ENCODE data around the gene RPS6KA1. TPM values are rescaled to one million over a fixed set of nuclear protein-coding genes. Genes with fewer than 3 reads are reported as not detected.
A peak's percentile ranks its signal among the peaks of the same experiment; 100 is the strongest.

Gene RPS6KA1
- total and polyA plus RNA-seq, 9 of the 15 experiments (the other 6 are each of a cell fraction or from before 2014, with no cell fraction given), result 2.4 to 61.0 (median 35.5) TPM

DNA sequence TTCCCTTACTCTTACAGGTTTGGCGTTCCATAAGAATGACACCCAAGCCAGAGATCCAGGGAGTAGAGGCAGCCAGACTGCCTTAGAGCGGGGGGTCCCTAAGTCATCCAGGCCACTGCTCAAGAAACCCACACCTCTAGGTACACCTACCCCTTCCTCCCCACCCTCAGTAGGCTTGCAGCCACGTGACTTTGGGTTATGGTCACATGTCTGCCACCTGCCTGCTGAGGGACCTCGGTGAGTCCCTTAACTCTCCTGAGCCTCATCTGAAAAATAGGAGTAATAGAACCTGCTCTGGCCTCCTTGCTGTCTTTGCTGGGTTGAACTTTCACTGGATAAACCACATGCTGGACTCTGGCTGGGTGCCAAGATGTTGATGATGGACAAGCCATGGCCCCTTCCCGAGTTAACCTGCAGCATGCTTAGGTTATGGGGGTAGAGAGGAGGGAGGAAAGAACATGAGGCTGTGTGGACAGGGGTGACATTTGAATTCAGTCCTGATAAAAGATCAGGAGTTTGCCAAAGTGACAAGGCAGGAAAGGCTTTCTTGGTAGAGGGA is 4.5 kb downstream of the RPS6KA1 start (continued):
- TF ChIP-seq, protein P1, sequence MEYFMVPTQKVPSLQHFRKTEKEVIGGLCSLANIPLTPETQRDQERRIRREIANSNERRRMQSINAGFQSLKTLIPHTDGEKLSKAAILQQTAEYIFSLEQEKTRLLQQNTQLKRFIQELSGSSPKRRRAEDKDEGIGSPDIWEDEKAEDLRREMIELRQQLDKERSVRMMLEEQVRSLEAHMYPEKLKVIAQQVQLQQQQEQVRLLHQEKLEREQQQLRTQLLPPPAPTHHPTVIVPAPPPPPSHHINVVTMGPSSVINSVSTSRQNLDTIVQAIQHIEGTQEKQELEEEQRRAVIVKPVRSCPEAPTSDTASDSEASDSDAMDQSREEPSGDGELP (CRISPR knock-in tag; IDR thresholded peaks at IDR 0.05; ENCODE audit: borderline replicate concordance), result 0 out of 2 replicates have a peak, but pooled peaks have one; percentile 12
- TF ChIP-seq KDM2B (CRISPR knock-in tag; IDR thresholded peaks at IDR 0.05), result no peak
- TF ChIP-seq ZNF766 (CRISPR knock-in tag; conservative IDR thresholded peaks at IDR 0.05), result 0 out of 2 replicates have a peak, but pooled peaks have one; percentile 23
- TF ChIP-seq NUFIP1 (IDR thresholded peaks at IDR 0.05; ENCODE audit: partially characterized antibody), result no peak
- TF ChIP-seq TFAM (CRISPR knock-in tag; conservative IDR thresholded peaks at IDR 0.05), result no peak
- no peak for TF ChIP-seq LEF1 (IDR thresholded peaks at IDR 0.05)
- TF ChIP-seq, protein P2, sequence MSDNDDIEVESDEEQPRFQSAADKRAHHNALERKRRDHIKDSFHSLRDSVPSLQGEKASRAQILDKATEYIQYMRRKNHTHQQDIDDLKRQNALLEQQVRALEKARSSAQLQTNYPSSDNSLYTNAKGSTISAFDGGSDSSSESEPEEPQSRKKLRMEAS (CRISPR knock-in tag; IDR thresholded peaks at IDR 0.05), result peak; percentile 59
- TF ChIP-seq, protein P3, sequence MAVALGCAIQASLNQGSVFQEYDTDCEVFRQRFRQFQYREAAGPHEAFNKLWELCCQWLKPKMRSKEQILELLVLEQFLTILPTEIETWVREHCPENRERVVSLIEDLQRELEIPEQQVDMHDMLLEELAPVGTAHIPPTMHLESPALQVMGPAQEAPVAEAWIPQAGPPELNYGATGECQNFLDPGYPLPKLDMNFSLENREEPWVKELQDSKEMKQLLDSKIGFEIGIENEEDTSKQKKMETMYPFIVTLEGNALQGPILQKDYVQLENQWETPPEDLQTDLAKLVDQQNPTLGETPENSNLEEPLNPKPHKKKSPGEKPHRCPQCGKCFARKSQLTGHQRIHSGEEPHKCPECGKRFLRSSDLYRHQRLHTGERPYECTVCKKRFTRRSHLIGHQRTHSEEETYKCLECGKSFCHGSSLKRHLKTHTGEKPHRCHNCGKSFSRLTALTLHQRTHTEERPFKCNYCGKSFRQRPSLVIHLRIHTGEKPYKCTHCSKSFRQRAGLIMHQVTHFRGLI (CRISPR knock-in tag; IDR thresholded peaks at IDR 0.05), result no peak
- no peak for TF ChIP-seq FOXP1 (CRISPR knock-in tag; IDR thresholded peaks at IDR 0.05)
- TF ChIP-seq, protein P4, sequence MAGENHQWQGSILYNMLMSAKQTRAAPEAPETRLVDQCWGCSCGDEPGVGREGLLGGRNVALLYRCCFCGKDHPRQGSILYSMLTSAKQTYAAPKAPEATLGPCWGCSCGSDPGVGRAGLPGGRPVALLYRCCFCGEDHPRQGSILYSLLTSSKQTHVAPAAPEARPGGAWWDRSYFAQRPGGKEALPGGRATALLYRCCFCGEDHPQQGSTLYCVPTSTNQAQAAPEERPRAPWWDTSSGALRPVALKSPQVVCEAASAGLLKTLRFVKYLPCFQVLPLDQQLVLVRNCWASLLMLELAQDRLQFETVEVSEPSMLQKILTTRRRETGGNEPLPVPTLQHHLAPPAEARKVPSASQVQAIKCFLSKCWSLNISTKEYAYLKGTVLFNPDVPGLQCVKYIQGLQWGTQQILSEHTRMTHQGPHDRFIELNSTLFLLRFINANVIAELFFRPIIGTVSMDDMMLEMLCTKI (IDR thresholded peaks at IDR 0.05; ENCODE audit: partially characterized antibody), result no peak
- no peak for TF ChIP-seq GATA2 (CRISPR knock-in tag; IDR thresholded peaks at IDR 0.05)
- TF ChIP-seq ZSCAN32 (CRISPR knock-in tag; IDR thresholded peaks at IDR 0.05), result no peak
- no peak for TF ChIP-seq CHD2 (IDR thresholded peaks at IDR 0.05; ENCODE audit: low read depth, low read length)
- TF ChIP-seq HEY1 (CRISPR knock-in tag; IDR thresholded peaks at IDR 0.05; ENCODE audit: borderline replicate concordance), result no peak
- 0 out of 2 replicates have a peak, but pooled peaks have one; percentile 44 for TF ChIP-seq MYC (IDR thresholded peaks at IDR 0.05; ENCODE audit: low read depth, low read length)
- no peak for TF ChIP-seq MYC (CRISPR knock-in tag; IDR thresholded peaks at IDR 0.05; ENCODE audit: borderline replicate concordance, low read depth)
